ENCODE measurements around the gene PALD1.

Gene PALD1

GRCh38 chr10:70535451-70535850 lies 56.9 kb downstream of the PALD1 start:
- Histone ChIP-seq H3K4me1 (ENCODE audit: control insufficient read depth, insufficient read depth, low read length) (peaks cover 2% of the 10 kb centered on the region; the same call in 1 of the 2 replicates), H3K27me3 (ENCODE audit: control insufficient read depth, insufficient read depth, low read length) (no peaks in the 10 kb centered on the region), H3K27ac (ENCODE audit: low read length) (no peak overlapping the region), H3K4me3 (ENCODE audit: low read length) (no peak overlapping the region), H3K36me3 (ENCODE audit: control insufficient read depth, insufficient read depth, low read length) (0 out of 2 replicates have a peak, but pooled peaks cover 2% of the 10 kb centered on the region), H3K9me3 (ENCODE audit: control insufficient read depth, insufficient read depth, low read length) (no peaks in the 10 kb centered on the region)
- 100% methylated on average over 1 of the region's 5 CpGs for WGBS (ENCODE audit: insufficient coverage, insufficient read length)
- no peak for DNase-seq (ENCODE audit: low read depth, low spot score)

GRCh38 chr10:70536196-70536861 lies 57.8 kb downstream of the PALD1 start:
- Histone ChIP-seq H3K27me3 (ENCODE audit: control insufficient read depth, insufficient read depth, low read length) (no peaks in the 10 kb centered on the region), H3K27ac (ENCODE audit: low read length) (no peak overlapping the region), H3K36me3 (ENCODE audit: control insufficient read depth, insufficient read depth, low read length) (peaks cover 7% of the 10 kb centered on the region; the same call in 1 of the 2 replicates), H3K9me3 (ENCODE audit: control insufficient read depth, insufficient read depth, low read length) (no peaks in the 10 kb centered on the region), H3K4me1 (ENCODE audit: control insufficient read depth, insufficient read depth, low read length) (peaks cover 2% of the 10 kb centered on the region; the same call in 1 of the 2 replicates), H3K4me3 (ENCODE audit: low read length) (no peak overlapping the region)
- no CpG with 5 or more reads among the region's 8 CpGs for WGBS (ENCODE audit: insufficient coverage, insufficient read length)
- DNase-seq (ENCODE audit: low read depth, low spot score), result no peak

GRCh38 chr10:70537398-70538194 lies 59.0 kb downstream of the PALD1 start:
- Histone ChIP-seq H3K4me1 (ENCODE audit: control insufficient read depth, insufficient read depth, low read length) (peaks cover 2% of the 10 kb centered on the region; the same call in 1 of the 2 replicates), H3K4me3 (ENCODE audit: low read length) (no peak overlapping the region), H3K27me3 (ENCODE audit: control insufficient read depth, insufficient read depth, low read length) (no peaks in the 10 kb centered on the region), H3K36me3 (ENCODE audit: control insufficient read depth, insufficient read depth, low read length) (peaks cover 13% of the 10 kb centered on the region), H3K27ac (ENCODE audit: low read length) (no peak overlapping the region), H3K9me3 (ENCODE audit: control insufficient read depth, insufficient read depth, low read length) (no peaks in the 10 kb centered on the region)
- peak; percentile 52 for DNase-seq (ENCODE audit: low read depth, low spot score)
- WGBS (ENCODE audit: insufficient coverage, insufficient read length), result no CpG with 5 or more reads among the region's 15 CpGs

GRCh38 chr10:70538195-70538520 lies 59.6 kb downstream of the PALD1 start:
- WGBS (ENCODE audit: insufficient coverage, insufficient read length), result no CpG with 5 or more reads among the region's 10 CpGs
- peaks cover 2% of the 10 kb centered on the region; the same call in 1 of the 2 replicates for H3K4me1 ChIP-seq (ENCODE audit: control insufficient read depth, insufficient read depth, low read length)
- no peaks in the 10 kb centered on the region for H3K9me3 ChIP-seq (ENCODE audit: control insufficient read depth, insufficient read depth, low read length)
- no peaks in the 10 kb centered on the region for H3K27me3 ChIP-seq (ENCODE audit: control insufficient read depth, insufficient read depth, low read length)
- no peak for DNase-seq (ENCODE audit: low read depth, low spot score)
- no peak overlapping the region for H3K4me3 ChIP-seq (ENCODE audit: low read length)
- peaks cover 13% of the 10 kb centered on the region for H3K36me3 ChIP-seq (ENCODE audit: control insufficient read depth, insufficient read depth, low read length)
- H3K27ac ChIP-seq (ENCODE audit: low read length), result no peak overlapping the region

GRCh38 chr10:70538731-70539338 lies 60.3 kb downstream of the PALD1 start:
- H3K36me3 ChIP-seq (ENCODE audit: control insufficient read depth, insufficient read depth, low read length), result peaks cover 13% of the 10 kb centered on the region
- H3K27me3 ChIP-seq (ENCODE audit: control insufficient read depth, insufficient read depth, low read length), result no peaks in the 10 kb centered on the region
- no peak overlapping the region for H3K4me3 ChIP-seq (ENCODE audit: low read length)
- whole genome bisulfite sequencing (ENCODE audit: insufficient coverage, insufficient read length), result no CpG with 5 or more reads among the region's 27 CpGs
- H3K4me1 ChIP-seq (ENCODE audit: control insufficient read depth, insufficient read depth, low read length), result peaks cover 2% of the 10 kb centered on the region; the same call in 1 of the 2 replicates
- H3K27ac ChIP-seq (ENCODE audit: low read length), result no peak overlapping the region
- DNase-seq (ENCODE audit: low read depth, low spot score), result no peak
- no peaks in the 10 kb centered on the region for H3K9me3 ChIP-seq (ENCODE audit: control insufficient read depth, insufficient read depth, low read length)

- no peaks in the 10 kb centered on the region for H3K9me3 ChIP-seq (ENCODE audit: control insufficient read depth, insufficient read depth, low read length)
- WGBS (ENCODE audit: insufficient coverage, insufficient read length), result no CpG with 5 or more reads among the region's 7 CpGs
- H3K36me3 ChIP-seq (ENCODE audit: control insufficient read depth, insufficient read depth, low read length), result peaks cover 11% of the 10 kb centered on the region
- H3K4me3 ChIP-seq (ENCODE audit: low read length), result no peak overlapping the region
- no peaks in the 10 kb centered on the region for H3K27me3 ChIP-seq (ENCODE audit: control insufficient read depth, insufficient read depth, low read length)
- H3K27ac ChIP-seq (ENCODE audit: low read length), result no peak overlapping the region
- no peak for DNase-seq (ENCODE audit: low read depth, low spot score)
- peaks cover 2% of the 10 kb centered on the region; the same call in 1 of the 2 replicates for H3K4me1 ChIP-seq (ENCODE audit: control insufficient read depth, insufficient read depth, low read length)
Observed at GRCh38 chr10:70539471-70539870, 60.9 kb downstream of the PALD1 start.

GRCh38 chr10:70540089-70540788 lies 61.7 kb downstream of the PALD1 start:
- Histone ChIP-seq H3K9me3 (ENCODE audit: control insufficient read depth, insufficient read depth, low read length) (no peaks in the 10 kb centered on the region), H3K4me1 (ENCODE audit: control insufficient read depth, insufficient read depth, low read length) (peaks cover 2% of the 10 kb centered on the region; the same call in 1 of the 2 replicates), H3K27ac (ENCODE audit: low read length) (no peak overlapping the region), H3K27me3 (ENCODE audit: control insufficient read depth, insufficient read depth, low read length) (no peaks in the 10 kb centered on the region), H3K36me3 (ENCODE audit: control insufficient read depth, insufficient read depth, low read length) (peaks cover 11% of the 10 kb centered on the region), H3K4me3 (ENCODE audit: low read length) (no peak overlapping the region)
- DNase-seq (ENCODE audit: low read depth, low spot score), result peak; percentile 31
- WGBS (ENCODE audit: insufficient coverage, insufficient read length), result 100% methylated on average over 3 of the region's 17 CpGs

GRCh38 chr10:70540789-70541360 lies 62.3 kb downstream of the PALD1 start:
- H3K36me3 ChIP-seq (ENCODE audit: control insufficient read depth, insufficient read depth, low read length), result peaks cover 11% of the 10 kb centered on the region
- no peak overlapping the region for H3K27ac ChIP-seq (ENCODE audit: low read length)
- peaks cover 2% of the 10 kb centered on the region; the same call in 1 of the 2 replicates for H3K4me1 ChIP-seq (ENCODE audit: control insufficient read depth, insufficient read depth, low read length)
- no peaks in the 10 kb centered on the region for H3K9me3 ChIP-seq (ENCODE audit: control insufficient read depth, insufficient read depth, low read length)
- no peaks in the 10 kb centered on the region for H3K27me3 ChIP-seq (ENCODE audit: control insufficient read depth, insufficient read depth, low read length)
- DNase-seq (ENCODE audit: low read depth, low spot score), result no peak
- H3K4me3 ChIP-seq (ENCODE audit: low read length), result no peak overlapping the region
- no CpG with 5 or more reads among the region's 15 CpGs for WGBS (ENCODE audit: insufficient coverage, insufficient read length)

- H3K27ac ChIP-seq (ENCODE audit: low read length), result no peak overlapping the region
Observed at GRCh38 chr10:70541736-70542564, 63.4 kb downstream of the PALD1 start.

More at GRCh38 chr10:70541736-70542564, 63.4 kb downstream of the PALD1 start:
- no peaks in the 10 kb centered on the region for H3K27me3 ChIP-seq (ENCODE audit: control insufficient read depth, insufficient read depth, low read length)
- no peaks in the 10 kb centered on the region for H3K9me3 ChIP-seq (ENCODE audit: control insufficient read depth, insufficient read depth, low read length)
- no peaks in the 10 kb centered on the region for H3K4me1 ChIP-seq (ENCODE audit: control insufficient read depth, insufficient read depth, low read length)
- H3K4me3 ChIP-seq (ENCODE audit: low read length), result no peak overlapping the region
- no CpG with 5 or more reads among the region's 14 CpGs for WGBS (ENCODE audit: insufficient coverage, insufficient read length)
- peaks cover 11% of the 10 kb centered on the region for H3K36me3 ChIP-seq (ENCODE audit: control insufficient read depth, insufficient read depth, low read length)
- DNase-seq (ENCODE audit: low read depth, low spot score), result no peak
